MM.1S (cell line): Measurements from ENCODE around the gene HOXC4.

Source experiments
- DNase-seq: peaks from one replicate; pipeline ENCODE4 v3.0.0-alpha.2; 2015
- H2AFZ ChIP-seq: fragments of 300-600 bp; sonication (generic); 2 replicates; pipeline ENCODE4 v1.6.0; 2016; ENCODE audit warnings: antibody characterized with exemption, low read length
- H3F3A ChIP-seq: fragments of 300-600 bp; sonication (generic); 2 replicates; pipeline ENCODE4 v1.6.1; 2016; ENCODE audit warnings: mild to moderate bottlenecking, antibody characterized with exemption, low read length, moderate library complexity, mixed read lengths; ENCODE audit not compliant: insufficient read depth
- H3K27ac ChIP-seq: fragments of 300-600 bp; sonication (generic); 2 replicates; pipeline ENCODE4 v1.5.1; 2016; ENCODE audit warnings: mild to moderate bottlenecking, low read length
- H3K27me3 ChIP-seq: fragments of 300-600 bp; sonication (generic); replicated peaks from 2 replicates; pipeline ENCODE4 v1.6.0; 2016; ENCODE audit warnings: low read length; ENCODE audit not compliant: insufficient read depth
- H3K36me3 ChIP-seq: fragments of 300-600 bp; sonication (generic); replicated peaks from 2 replicates; pipeline ENCODE4 v1.6.1; 2016; ENCODE audit warnings: mild to moderate bottlenecking, low read length, mixed read lengths; ENCODE audit not compliant: insufficient read depth
- H3K4me1 ChIP-seq: fragments of 300-600 bp; sonication (generic); 2 replicates; pipeline ENCODE4 v1.6.1; 2016; ENCODE audit warnings: low read length, mixed read lengths
- H3K4me2 ChIP-seq: fragments of 300-600 bp; sonication (generic); 2 replicates; pipeline ENCODE4 v1.6.0; 2016; ENCODE audit warnings: low read depth, low read length
- H3K4me3 ChIP-seq: fragments of 300-600 bp; sonication (generic); 2 replicates; pipeline ENCODE4 v1.5.1; 2016; ENCODE audit warnings: low read length, mixed read lengths
- H3K79me2 ChIP-seq: fragments of 300-600 bp; sonication (generic); 2 replicates; pipeline ENCODE4 v1.6.1; 2016; ENCODE audit warnings: mixed run types, low read length, mixed read lengths
- H3K9ac ChIP-seq: fragments of 300-600 bp; sonication (generic); 2 replicates; pipeline ENCODE4 v1.6.1; 2016; ENCODE audit warnings: low read length, mixed read lengths
- H3K9me2 ChIP-seq: fragments of 300-600 bp; sonication (generic); replicated peaks from 2 replicates; pipeline ENCODE4 v1.6.1; 2016; ENCODE audit warnings: mild to moderate bottlenecking, low read length, mixed read lengths; ENCODE audit not compliant: insufficient read depth
- H3K9me3 ChIP-seq: fragments of 300-600 bp; sonication (generic); replicated peaks from 2 replicates; pipeline ENCODE4 v1.6.1; 2016; ENCODE audit warnings: mild to moderate bottlenecking, low read length, mixed read lengths; ENCODE audit not compliant: insufficient read depth
- H4K20me1 ChIP-seq: fragments of 300-600 bp; sonication (generic); 2 replicates; pipeline ENCODE4 v1.6.1; 2016; ENCODE audit warnings: mild to moderate bottlenecking, low read length, moderate library complexity, mixed read lengths; ENCODE audit not compliant: insufficient read depth
- EZH2 ChIP-seq: fragments of 300-600 bp; sonication (generic); optimal IDR thresholded peaks from 2 replicates; pipeline ENCODE3; 2017; ENCODE audit warnings: low read depth, mild to moderate bottlenecking, antibody characterized with exemption, low read length, mixed read lengths
- EZH2phosphoT487 ChIP-seq: fragments of 300-600 bp; sonication (generic); IDR thresholded peaks from 2 replicates; pipeline ENCODE4 v1.6.1; 2018; ENCODE audit warnings: antibody characterized with exemption, low read length
- TF ChIP-seq, protein P1 (sequence below): fragments of 300-600 bp; sonication (generic); IDR thresholded peaks from 2 replicates; pipeline ENCODE4 v1.5.1; 2016; ENCODE audit warnings: antibody characterized with exemption, low read length, mixed read lengths

HOXC4 gene

GRCh38 chr12:54052438-54053002 is 1.1 kb upstream of the HOXC4 start:
- Histone ChIP-seq H3F3A (no peaks in the 10 kb centered on the region), H3K79me2 (no peaks in the 10 kb centered on the region), H2AFZ (no peak overlapping the region), H3K27me3 (peaks cover 86% of the 10 kb centered on the region), H3K36me3 (no peaks in the 10 kb centered on the region), H3K4me2 (no peak overlapping the region), H3K4me3 (no peak overlapping the region), H4K20me1 (no peaks in the 10 kb centered on the region), H3K9ac (no peak overlapping the region), H3K27ac (no peak overlapping the region), H3K9me2 (no peaks in the 10 kb centered on the region), H3K9me3 (no peaks in the 10 kb centered on the region), H3K4me1 (no peaks in the 10 kb centered on the region)
- TF ChIP-seq EZH2 (no peak), EZH2phosphoT487 (no peak)
- TF ChIP-seq, protein P1, sequence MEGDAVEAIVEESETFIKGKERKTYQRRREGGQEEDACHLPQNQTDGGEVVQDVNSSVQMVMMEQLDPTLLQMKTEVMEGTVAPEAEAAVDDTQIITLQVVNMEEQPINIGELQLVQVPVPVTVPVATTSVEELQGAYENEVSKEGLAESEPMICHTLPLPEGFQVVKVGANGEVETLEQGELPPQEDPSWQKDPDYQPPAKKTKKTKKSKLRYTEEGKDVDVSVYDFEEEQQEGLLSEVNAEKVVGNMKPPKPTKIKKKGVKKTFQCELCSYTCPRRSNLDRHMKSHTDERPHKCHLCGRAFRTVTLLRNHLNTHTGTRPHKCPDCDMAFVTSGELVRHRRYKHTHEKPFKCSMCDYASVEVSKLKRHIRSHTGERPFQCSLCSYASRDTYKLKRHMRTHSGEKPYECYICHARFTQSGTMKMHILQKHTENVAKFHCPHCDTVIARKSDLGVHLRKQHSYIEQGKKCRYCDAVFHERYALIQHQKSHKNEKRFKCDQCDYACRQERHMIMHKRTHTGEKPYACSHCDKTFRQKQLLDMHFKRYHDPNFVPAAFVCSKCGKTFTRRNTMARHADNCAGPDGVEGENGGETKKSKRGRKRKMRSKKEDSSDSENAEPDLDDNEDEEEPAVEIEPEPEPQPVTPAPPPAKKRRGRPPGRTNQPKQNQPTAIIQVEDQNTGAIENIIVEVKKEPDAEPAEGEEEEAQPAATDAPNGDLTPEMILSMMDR, result no peak
- DNase-seq, result no peak

DNA sequence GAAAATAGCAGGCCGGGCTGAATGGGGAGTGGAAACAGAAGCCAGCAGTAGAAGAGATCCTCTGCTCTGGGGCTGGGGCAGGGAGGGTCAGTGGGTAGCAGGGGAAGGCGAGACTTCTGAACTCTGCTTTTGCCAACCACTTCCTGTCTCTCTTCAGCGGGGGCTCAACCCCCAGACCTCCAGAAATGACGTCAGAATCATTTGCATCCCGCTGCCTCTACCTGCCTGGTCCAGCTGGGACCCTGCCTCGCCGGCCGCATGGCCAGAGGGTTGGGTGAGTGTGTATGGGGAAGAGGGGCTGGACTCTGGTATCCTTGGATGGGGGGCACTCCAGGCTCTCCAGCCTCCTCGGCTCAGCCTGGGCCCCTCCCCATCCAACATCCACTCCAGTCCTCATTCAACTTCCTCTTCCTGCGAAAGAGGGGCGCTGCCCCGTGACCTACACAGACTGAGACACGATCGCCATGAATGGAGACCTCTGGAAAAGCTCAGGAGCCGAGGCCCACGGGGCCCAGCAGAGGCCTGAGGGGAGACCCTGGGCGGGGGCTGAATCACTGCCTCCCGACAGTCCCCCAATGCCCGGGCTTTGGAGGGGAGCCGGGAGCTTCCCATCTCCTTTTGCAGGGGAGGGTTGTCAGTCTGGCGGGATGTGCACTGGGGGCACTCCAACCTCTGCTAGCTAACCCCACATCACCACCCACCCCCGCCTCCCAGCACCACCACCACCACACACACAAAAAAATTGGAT is 458 bp upstream of the HOXC4 start:
- H3K27me3 ChIP-seq, result peaks cover 86% of the 10 kb centered on the region
- H3K4me3 ChIP-seq, result peak overlapping the region; percentile 46
- H3K4me2 ChIP-seq, result peak overlapping the region; percentile 58; the same call in 1 of the 2 replicates

DNA sequence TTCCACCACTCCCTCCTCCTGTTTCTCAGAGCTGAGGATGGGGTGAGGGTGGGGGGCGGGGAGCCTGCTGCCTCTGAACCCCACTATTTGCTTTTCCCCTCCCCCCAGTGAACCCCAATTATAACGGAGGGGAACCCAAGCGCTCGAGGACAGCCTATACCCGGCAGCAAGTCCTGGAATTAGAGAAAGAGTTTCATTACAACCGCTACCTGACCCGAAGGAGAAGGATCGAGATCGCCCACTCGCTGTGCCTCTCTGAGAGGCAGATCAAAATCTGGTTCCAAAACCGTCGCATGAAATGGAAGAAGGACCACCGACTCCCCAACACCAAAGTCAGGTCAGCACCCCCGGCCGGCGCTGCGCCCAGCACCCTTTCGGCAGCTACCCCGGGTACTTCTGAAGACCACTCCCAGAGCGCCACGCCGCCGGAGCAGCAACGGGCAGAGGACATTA is 1.1 kb downstream of the HOXC4 start:
- H3K9ac ChIP-seq, result no peak overlapping the region
- H3K4me2 ChIP-seq, result no peak overlapping the region
- TF ChIP-seq EZH2phosphoT487, result no peak
- TF ChIP-seq, protein P1, result no peak
- no peak for TF ChIP-seq EZH2
- no peaks in the 10 kb centered on the region for H4K20me1 ChIP-seq
- no peaks in the 10 kb centered on the region for H3K9me2 ChIP-seq
- no peaks in the 10 kb centered on the region for H3K79me2 ChIP-seq
- H3K36me3 ChIP-seq, result no peaks in the 10 kb centered on the region
- peaks cover 85% of the 10 kb centered on the region for H3K27me3 ChIP-seq
- H3K4me3 ChIP-seq, result no peak overlapping the region
- no peak overlapping the region for H2AFZ ChIP-seq
- no peaks in the 10 kb centered on the region for H3F3A ChIP-seq
- H3K9me3 ChIP-seq, result no peaks in the 10 kb centered on the region
- DNase-seq, result no peak
- H3K27ac ChIP-seq, result no peak overlapping the region
- no peaks in the 10 kb centered on the region for H3K4me1 ChIP-seq

More for the DNA sequence above, 458 bp upstream of the HOXC4 start:
- Histone ChIP-seq H3K9ac (no peak overlapping the region), H3K79me2 (no peaks in the 10 kb centered on the region), H3K9me3 (no peaks in the 10 kb centered on the region), H2AFZ (peak overlapping the region; percentile 52), H4K20me1 (no peaks in the 10 kb centered on the region), H3K9me2 (no peaks in the 10 kb centered on the region), H3K36me3 (no peaks in the 10 kb centered on the region), H3F3A (no peaks in the 10 kb centered on the region), H3K4me1 (no peaks in the 10 kb centered on the region), H3K27ac (no peak overlapping the region)
- TF ChIP-seq EZH2phosphoT487, result no peak
- TF ChIP-seq, protein P1, result no peak
- no peak for TF ChIP-seq EZH2
- DNase-seq, result no peak
